K562 (cell line): ENCODE measurements around the gene DDAH1. TPM values are rescaled to one million over a fixed set of nuclear protein-coding genes. Genes with fewer than 3 reads are reported as not detected.

Experiments
- CHD2 ChIP-seq: IDR thresholded peaks from 2 replicates; pipeline ENCODE4 v1.6.1; 2011; ENCODE audit warnings: low read depth, low read length
- CREBBP ChIP-seq: IDR thresholded peaks from one replicate; pipeline ENCODE4 v1.6.1; 2012; ENCODE audit warnings: low read depth, mild to moderate bottlenecking, control low read depth, inconsistent platforms, low read length
- DPF2 ChIP-seq: fragments of 450-650 bp; IDR thresholded peaks from 2 replicates; pipeline ENCODE4 v1.6.1; 2016
- ELF2 ChIP-seq: fragments of 250-450 bp; sonication (Bioruptor Pico); IDR thresholded peaks from 2 replicates; pipeline ENCODE4 v1.5.0; 2021; ENCODE audit warnings: mild to moderate bottlenecking
- IRF9 ChIP-seq: fragments of 450-650 bp; IDR thresholded peaks from 2 replicates; pipeline ENCODE4 v1.6.1; 2016; ENCODE audit warnings: missing biosample characterization, missing genetic modification characterization
- KLF13 ChIP-seq: fragments of 450-650 bp; IDR thresholded peaks from 2 replicates; pipeline ENCODE4 v1.6.1; 2016; ENCODE audit warnings: missing genetic modification characterization, low read depth, mild to moderate bottlenecking, missing compliant biosample characterization, moderate library complexity, borderline replicate concordance
- RBM14 ChIP-seq: fragments of 200-400 bp; formaldehyde crosslinking; IDR thresholded peaks from 2 replicates; pipeline ENCODE4 v1.6.1; 2018; ENCODE audit warnings: low read depth, mild to moderate bottlenecking, low read length, moderate library complexity, borderline replicate concordance; ENCODE audit not compliant: insufficient read depth
- RBM34 ChIP-seq: fragments of 200-400 bp; formaldehyde crosslinking; IDR thresholded peaks from 2 replicates; pipeline ENCODE4 v1.6.1; 2018; ENCODE audit warnings: low read length, borderline replicate concordance; ENCODE audit not compliant: insufficient read depth
- SAFB2 ChIP-seq: fragments of 200-400 bp; formaldehyde crosslinking; IDR thresholded peaks from 2 replicates; pipeline ENCODE4 v1.6.1; 2018; ENCODE audit warnings: borderline replicate concordance, low read length, low read depth, moderate library complexity; ENCODE audit not compliant: severe bottlenecking
- SLC30A9 ChIP-seq: fragments of 250-450 bp; sonication (Bioruptor Pico); IDR thresholded peaks from 2 replicates; pipeline ENCODE4 v1.8.0; 2022; ENCODE audit warnings: mild to moderate bottlenecking, moderate library complexity
- SNAPC5 ChIP-seq: fragments of 250-450 bp; sonication (Bioruptor Pico); IDR thresholded peaks from 2 replicates; pipeline ENCODE4 v1.8.0; 2021; ENCODE audit warnings: moderate library complexity, mild to moderate bottlenecking, inconsistent platforms
- TCF7L2 ChIP-seq: fragments of 150-350 bp; IDR thresholded peaks from 2 replicates; pipeline ENCODE4 v1.6.1; 2016; ENCODE audit warnings: low read depth, mild to moderate bottlenecking, low read length, moderate library complexity
- U2AF1 ChIP-seq: fragments of 200-400 bp; formaldehyde crosslinking; optimal IDR thresholded peaks from 2 replicates; pipeline ENCODE3; 2017; ENCODE audit warnings: mild to moderate bottlenecking, low read depth, low read length, moderate library complexity
- U2AF2 ChIP-seq: fragments of 200-400 bp; formaldehyde crosslinking; optimal IDR thresholded peaks from 2 replicates; pipeline ENCODE3; 2017; ENCODE audit warnings: low read depth, mild to moderate bottlenecking, low read length
- ZFPM2 ChIP-seq: fragments of 250-450 bp; sonication (Bioruptor Pico); IDR thresholded peaks from 2 replicates; pipeline ENCODE4 v1.5.1; 2022; ENCODE audit warnings: mild to moderate bottlenecking
- ZMIZ1 ChIP-seq, 2 experiments: fragments of 150-350 bp in 1 of 2; IDR thresholded peaks; 2 replicates each; pipeline ENCODE4 v1.6.1; 2012 to 2016; ENCODE audit warnings: low read depth in 2 of 2, low read length in 2 of 2, mild to moderate bottlenecking in 1 of 2, moderate library complexity in 1 of 2
- ZNF561 ChIP-seq: fragments of 450-650 bp; formaldehyde crosslinking; conservative IDR thresholded peaks from 2 replicates; pipeline ENCODE4 v1.4.0; 2020; ENCODE audit warnings: mild to moderate bottlenecking, moderate library complexity
- ZNF778 ChIP-seq: fragments of 450-650 bp; formaldehyde crosslinking; IDR thresholded peaks from 2 replicates; pipeline ENCODE4 v1.4.0; 2020; ENCODE audit warnings: mild to moderate bottlenecking, moderate library complexity
- polyA plus RNA-seq, 8 experiments: library from polyadenylated mRNA; depleted of rRNA in 4 of 8; stranded (reverse) in 5 of 8; unstranded in 3 of 8; fragments of >200 nt; fragmentation: Nextera tagmentation in 2 of 8; fragmentation: Illumina TruSeq in 1 of 8; extraction: Ambion mirVana in 2 of 8; extraction: Trizol in 1 of 8; gene quantifications; 2 replicates each; pipeline versions ENCODE4 v1.2.1 to v1.2.3, GENCODE V29; 2011 to 2014; ENCODE audit warnings: inconsistent platforms in 1 of 8, missing spikeins in 1 of 8
- total RNA-seq, 7 experiments: library from RNA; depleted of rRNA in 6 of 7; stranded (reverse); fragments of >200 nt in 6 of 7; fragmentation: Illumina TruSeq in 2 of 7; extraction: Trizol in 2 of 7; gene quantifications; 2 replicates each; pipeline versions ENCODE4 v1.2.1 to v1.2.3, GENCODE V29; 2011 to 2021; ENCODE audit warnings: low replicate concordance in 1 of 7
- TF ChIP-seq, protein P1 (sequence below): fragments of 200-800 bp; sonication (Bioruptor generic); IDR thresholded peaks from 2 replicates; pipeline ENCODE4 v1.6.1; 2017; ENCODE audit warnings: missing genetic modification characterization, missing compliant biosample characterization
- TF ChIP-seq, protein P2 (sequence below): fragments of 450-650 bp; IDR thresholded peaks from 2 replicates; pipeline ENCODE4 v1.7.0; 2016; ENCODE audit warnings: borderline replicate concordance

DDAH1 gene
- total and polyA plus RNA-seq, 9 of the 15 experiments (the other 6 are each of a cell fraction or from before 2014, with no cell fraction given): 0.04 to 0.24 (median 0.10) TPM

DNA sequence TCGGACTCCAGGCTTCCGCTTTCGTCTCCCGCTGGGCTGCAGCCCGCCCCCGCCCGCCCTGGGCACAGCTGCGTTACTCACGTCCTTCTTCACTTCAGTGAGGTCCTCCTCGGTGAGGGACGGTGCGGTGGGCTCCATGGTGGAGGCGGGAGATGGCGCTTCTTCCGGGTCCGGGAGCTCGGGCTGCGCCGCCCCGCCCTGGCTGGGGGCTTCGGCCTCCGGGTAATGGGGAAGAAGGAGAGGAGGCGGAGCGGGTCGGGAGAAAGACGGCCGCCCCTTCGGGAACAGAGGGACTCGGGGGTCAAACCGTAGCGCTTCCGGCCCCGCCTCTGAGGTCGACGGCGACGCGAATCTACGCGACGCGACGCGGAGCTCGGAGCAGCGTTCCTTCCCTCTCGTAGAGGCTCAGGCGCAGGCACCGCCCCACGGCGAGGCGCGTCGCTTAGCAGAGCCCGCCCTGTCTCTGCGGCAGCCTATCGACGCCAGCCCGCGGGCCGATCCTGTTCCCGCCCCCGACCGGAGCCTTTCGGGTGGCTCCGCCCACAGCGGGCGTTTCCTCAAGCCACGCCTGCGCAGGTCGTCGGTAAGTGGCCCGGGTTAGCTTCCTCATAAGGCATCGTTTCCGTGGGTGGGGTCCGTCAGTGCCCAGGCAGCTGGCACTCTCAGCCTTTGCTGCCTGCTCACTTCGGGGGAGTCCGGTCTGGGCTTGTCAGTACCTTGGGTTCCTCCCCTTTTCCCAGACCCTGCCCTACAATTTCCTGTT lies 188.6 kb downstream of the DDAH1 start, which contains the start of gene BCL10 (continued):
- peak; percentile 21; the same call in 1 of the 2 replicates for TF ChIP-seq RBM34
- TF ChIP-seq CREBBP: no peak
- no peak for TF ChIP-seq U2AF2
- peak; percentile 92 for TF ChIP-seq ELF2
- TF ChIP-seq, protein P1, sequence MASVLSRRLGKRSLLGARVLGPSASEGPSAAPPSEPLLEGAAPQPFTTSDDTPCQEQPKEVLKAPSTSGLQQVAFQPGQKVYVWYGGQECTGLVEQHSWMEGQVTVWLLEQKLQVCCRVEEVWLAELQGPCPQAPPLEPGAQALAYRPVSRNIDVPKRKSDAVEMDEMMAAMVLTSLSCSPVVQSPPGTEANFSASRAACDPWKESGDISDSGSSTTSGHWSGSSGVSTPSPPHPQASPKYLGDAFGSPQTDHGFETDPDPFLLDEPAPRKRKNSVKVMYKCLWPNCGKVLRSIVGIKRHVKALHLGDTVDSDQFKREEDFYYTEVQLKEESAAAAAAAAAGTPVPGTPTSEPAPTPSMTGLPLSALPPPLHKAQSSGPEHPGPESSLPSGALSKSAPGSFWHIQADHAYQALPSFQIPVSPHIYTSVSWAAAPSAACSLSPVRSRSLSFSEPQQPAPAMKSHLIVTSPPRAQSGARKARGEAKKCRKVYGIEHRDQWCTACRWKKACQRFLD (CRISPR knock-in tag): no peak
- TF ChIP-seq U2AF1: no peak
- 0 out of 2 replicates have a peak, but pooled peaks have one; percentile 42 for TF ChIP-seq KLF13 (tag)
- TF ChIP-seq RBM14: no peak
- no peak for TF ChIP-seq ZNF561 (CRISPR knock-in tag)
- TF ChIP-seq TCF7L2: no peak
- no peak for TF ChIP-seq CHD2
- TF ChIP-seq IRF9 (tag): no peak
- TF ChIP-seq ZNF778 (CRISPR knock-in tag): no peak
- TF ChIP-seq, protein P2, sequence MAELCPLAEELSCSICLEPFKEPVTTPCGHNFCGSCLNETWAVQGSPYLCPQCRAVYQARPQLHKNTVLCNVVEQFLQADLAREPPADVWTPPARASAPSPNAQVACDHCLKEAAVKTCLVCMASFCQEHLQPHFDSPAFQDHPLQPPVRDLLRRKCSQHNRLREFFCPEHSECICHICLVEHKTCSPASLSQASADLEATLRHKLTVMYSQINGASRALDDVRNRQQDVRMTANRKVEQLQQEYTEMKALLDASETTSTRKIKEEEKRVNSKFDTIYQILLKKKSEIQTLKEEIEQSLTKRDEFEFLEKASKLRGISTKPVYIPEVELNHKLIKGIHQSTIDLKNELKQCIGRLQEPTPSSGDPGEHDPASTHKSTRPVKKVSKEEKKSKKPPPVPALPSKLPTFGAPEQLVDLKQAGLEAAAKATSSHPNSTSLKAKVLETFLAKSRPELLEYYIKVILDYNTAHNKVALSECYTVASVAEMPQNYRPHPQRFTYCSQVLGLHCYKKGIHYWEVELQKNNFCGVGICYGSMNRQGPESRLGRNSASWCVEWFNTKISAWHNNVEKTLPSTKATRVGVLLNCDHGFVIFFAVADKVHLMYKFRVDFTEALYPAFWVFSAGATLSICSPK: no peak
- TF ChIP-seq ZMIZ1 (IDR thresholded peaks at IDR 0.05; ENCODE audit: low read depth in 2 of 2, low read length in 2 of 2): 0 out of 4 replicates have a peak, but pooled peaks of 1 of the 2 experiments have one; percentile 35
- TF ChIP-seq SAFB2: no peak
- no peak for TF ChIP-seq SLC30A9 (CRISPR knock-in tag)
- no peak for TF ChIP-seq DPF2
- no peak for TF ChIP-seq SNAPC5
- TF ChIP-seq ZFPM2 (CRISPR knock-in tag): peak; percentile 74; the same call in 1 of the 2 replicates
